ENCODE data around the gene TM4SF18.

GRCh38 chr3:149306751-149307434, 26.5 kb downstream of the TM4SF18 start:
- TF ChIP-seq CTCF (optimal IDR thresholded peaks at IDR 0.05 in 1 of 3, IDR thresholded peaks at IDR 0.05 in 1 of 3, conservative IDR thresholded peaks at IDR 0.05 in 1 of 3; ENCODE audit: extremely low read depth in 1 of 3, insufficient read depth in 2 of 3, low read length in 3 of 3) (no peak), EZH2 (IDR thresholded peaks at IDR 0.05; ENCODE audit: low read length) (no peak)
